ENCODE data around the gene PTPRO.

The PTPRO gene

GRCh38 chr12:15322164-15323061 lies at the start of gene PTPRO:
Gene PTPRO, plus strand, starts transcription at chr12:15322508.
- TF ChIP-seq CTCF (IDR thresholded peaks at IDR 0.05; ENCODE audit: extremely low read depth, missing control alignments) = no peak
- DNase-seq (ENCODE audit: low spot score) = no peak

- DNase-seq (ENCODE audit: low spot score) = no peak
- no peak for TF ChIP-seq CTCF (IDR thresholded peaks at IDR 0.05; ENCODE audit: extremely low read depth, missing control alignments)
Measured at GRCh38 chr12:15273896-15274295, 48.4 kb upstream of the PTPRO start.

GRCh38 chr12:15274561-15274967 lies 47.7 kb upstream of the PTPRO start:
- no peak for TF ChIP-seq CTCF (IDR thresholded peaks at IDR 0.05; ENCODE audit: extremely low read depth, missing control alignments)
- no peak for DNase-seq (ENCODE audit: low spot score)

GRCh38 chr12:15276088-15276698 lies 46.1 kb upstream of the PTPRO start:
- peak; percentile 48 for TF ChIP-seq CTCF (IDR thresholded peaks at IDR 0.05; ENCODE audit: extremely low read depth, missing control alignments)
- DNase-seq (ENCODE audit: low spot score) = no peak

- no peak for DNase-seq (ENCODE audit: low spot score)
- no peak for TF ChIP-seq CTCF (IDR thresholded peaks at IDR 0.05; ENCODE audit: extremely low read depth, missing control alignments)
Measured at GRCh38 chr12:15278816-15279658, 43.3 kb upstream of the PTPRO start.

GRCh38 chr12:15280930-15281329 lies 41.4 kb upstream of the PTPRO start:
- DNase-seq (ENCODE audit: low spot score) = no peak
- no peak for TF ChIP-seq CTCF (IDR thresholded peaks at IDR 0.05; ENCODE audit: extremely low read depth, missing control alignments)

Measured in GM20000 (cell line).